ENCODE measurements around the gene GCA. TPM values are rescaled to one million over a fixed set of nuclear protein-coding genes. Genes with fewer than 3 reads are reported as not detected.

GCA gene
- total and polyA plus RNA-seq, 2 of the 4 experiments (the other 2 are of a cell fraction): 2.2 to 3.6 TPM

GRCh38 chr2:162327806-162328205 lies 16.1 kb upstream of the GCA start:
- dilution Hi-C loops (cut with HindIII; ENCODE audit: low sequenced_read_pairs, unreplicated experiment): no loop called here
- Histone ChIP-seq H3K56ac (ENCODE audit: extremely low read depth, insufficient read depth, low read length) (no peak overlapping the region), H3K27ac (ENCODE audit: insufficient read depth, low read length) (no peak overlapping the region), H2BK120ac (ENCODE audit: low read depth, low read length) (no peak overlapping the region), H4K8ac (ENCODE audit: low read depth in 2 of 2, low read length in 2 of 2) (no peak overlapping the region), H3K9ac (ENCODE audit: low read depth, low read length) (no peak overlapping the region), H2AK9ac (replicated peaks; ENCODE audit: low read depth, low read length, poor library complexity) (no peak overlapping the region), H3K9me3 (ENCODE audit: control insufficient read depth, insufficient read depth, low read length) (no peaks in the 10 kb centered on the region), H3K4me3 (ENCODE audit: insufficient read depth, low read depth, low read length) (no peak overlapping the region), H3K36me3 (ENCODE audit: control insufficient read depth, insufficient read depth, low read length) (no peaks in the 10 kb centered on the region), H3K4ac (ENCODE audit: low read depth, low read length) (no peak overlapping the region), H3K23ac (ENCODE audit: low read depth, low read length) (no peak overlapping the region), H3K27me3 (ENCODE audit: control insufficient read depth, insufficient read depth, low read length) (peaks cover 2% of the 10 kb centered on the region; the same call in 1 of the 2 replicates), H4K20me1 (ENCODE audit: insufficient read depth, low read length) (no peaks in the 10 kb centered on the region), H3K4me1 (ENCODE audit: control insufficient read depth, insufficient read depth, low read length) (no peaks in the 10 kb centered on the region), H2BK20ac (ENCODE audit: low read depth, low read length) (no peak overlapping the region), H3K9me1 (ENCODE audit: insufficient read depth, low read length) (no peaks in the 10 kb centered on the region), H4K5ac (ENCODE audit: low read depth, low read length) (no peak overlapping the region), H2BK5ac (ENCODE audit: low read depth, low read length, poor library complexity, severe bottlenecking) (no peak overlapping the region), H2AK5ac (ENCODE audit: low read depth, low read length) (no peak overlapping the region), H3K14ac (replicated peaks; ENCODE audit: low read depth, low read length) (no peak overlapping the region), H4K91ac (ENCODE audit: insufficient read depth, low read depth, low read length) (no peak overlapping the region), H3K79me1 (ENCODE audit: low read depth in 1 of 2, low read length in 2 of 2) (no peaks in the 10 kb centered on the region), H3K18ac (ENCODE audit: low read depth, low read length) (no peak overlapping the region), H2BK15ac (ENCODE audit: low read depth, low read length) (no peak overlapping the region), H3K4me2 (ENCODE audit: low read depth, low read length) (no peak overlapping the region), H2AFZ (replicated peaks; ENCODE audit: low read length, poor library complexity) (no peak overlapping the region)
- 100% methylated on average over 3 of the region's 15 CpGs; no CpG with 5 or more reads in 1 of the 2 experiments for WGBS, 2 experiments (ENCODE audit: extremely low coverage in 2 of 2, insufficient read length in 1 of 2)
- intact Hi-C loops (cut with micrococcal nuclease): no loop called here
- ATAC-seq (ENCODE audit: low read depth) (no peak), DNase-seq (no peak)
- no TSS peak for BruUV-seq (replicated peaks)
- ChIA-PET POLR2A (ENCODE audit: unreplicated experiment) (no interaction called here), CTCF (no interaction called here)
- in situ Hi-C loops (cut with MboI; ENCODE audit: low sequenced_read_pairs): no loop called here
- TF ChIP-seq CHD1 (IDR thresholded peaks at IDR 0.05; ENCODE audit: low read depth, low read length) (no peak), RFX5 (IDR thresholded peaks at IDR 0.05; ENCODE audit: low read depth, low read length) (no peak), FOS (IDR thresholded peaks at IDR 0.05; ENCODE audit: low read depth, low read length) (no peak)

Data from IMR-90 (cell line).